Tibial artery (tissue), 4 donors: ENCODE results near the gene GTF3C1.

Experiments used
- DNase-seq, 2 donors: peaks; one replicate each; pipeline ENCODE4 v3.0.0-alpha.2; 2019
- H3K27ac ChIP-seq, 2 donors: fragments of 200-600 bp; sonication (generic) in 1 of 2; 1 replicate in 1 of 2; 2 replicates in 1 of 2; pipeline ENCODE4 v1.5.1; 2018 to 2019; ENCODE audit warnings: mild to moderate bottlenecking in 1 of 2
- H3K27me3 ChIP-seq, 2 donors: fragments of 200-600 bp; sonication (generic) in 1 of 2; one replicate each; pipeline versions ENCODE4 v1.5.1 to v1.6.0; 2016 to 2019
- H3K36me3 ChIP-seq, 3 donors: fragments of 200-600 bp; sonication (generic) in 2 of 3; one replicate each; pipeline ENCODE4 v1.5.1; 2016 to 2019; ENCODE audit warnings: mild to moderate bottlenecking in 2 of 3
- H3K4me1 ChIP-seq, 4 donors: fragments of 200-600 bp; sonication (generic) in 2 of 4; 1 replicate in 3 of 4; 2 replicates in 1 of 4; pipeline ENCODE4 v1.5.1; 2016 to 2019
- H3K4me3 ChIP-seq, 2 donors: fragments of 200-600 bp; sonication (generic) in 1 of 2; 1 replicate in 1 of 2; 2 replicates in 1 of 2; pipeline ENCODE4 v1.5.1; 2018 to 2019; ENCODE audit warnings: mild to moderate bottlenecking in 2 of 2
- H3K9me3 ChIP-seq, 3 donors: fragments of 200-600 bp; sonication (generic) in 1 of 3; one replicate each; pipeline ENCODE4 v1.5.1; 2016 to 2019
- intact Hi-C: fragments of 100-400 bp; cut with DNase I; formaldehyde crosslinking; loops from one replicate; pipeline ENCODE4 v1.15.0; 2023; ENCODE audit warnings: low total_unique reads
- TF ChIP-seq, protein P1 (sequence below), 2 experiments: fragments of 200-600 bp in 1 of 2; fragments of 450-650 bp in 1 of 2; IDR thresholded peaks; one replicate each; pipeline ENCODE4 v1.5.1; 2017 to 2019; ENCODE audit warnings: antibody characterized with exemption in 2 of 2, mild to moderate bottlenecking in 1 of 2, moderate library complexity in 1 of 2

GTF3C1 gene, protein sequence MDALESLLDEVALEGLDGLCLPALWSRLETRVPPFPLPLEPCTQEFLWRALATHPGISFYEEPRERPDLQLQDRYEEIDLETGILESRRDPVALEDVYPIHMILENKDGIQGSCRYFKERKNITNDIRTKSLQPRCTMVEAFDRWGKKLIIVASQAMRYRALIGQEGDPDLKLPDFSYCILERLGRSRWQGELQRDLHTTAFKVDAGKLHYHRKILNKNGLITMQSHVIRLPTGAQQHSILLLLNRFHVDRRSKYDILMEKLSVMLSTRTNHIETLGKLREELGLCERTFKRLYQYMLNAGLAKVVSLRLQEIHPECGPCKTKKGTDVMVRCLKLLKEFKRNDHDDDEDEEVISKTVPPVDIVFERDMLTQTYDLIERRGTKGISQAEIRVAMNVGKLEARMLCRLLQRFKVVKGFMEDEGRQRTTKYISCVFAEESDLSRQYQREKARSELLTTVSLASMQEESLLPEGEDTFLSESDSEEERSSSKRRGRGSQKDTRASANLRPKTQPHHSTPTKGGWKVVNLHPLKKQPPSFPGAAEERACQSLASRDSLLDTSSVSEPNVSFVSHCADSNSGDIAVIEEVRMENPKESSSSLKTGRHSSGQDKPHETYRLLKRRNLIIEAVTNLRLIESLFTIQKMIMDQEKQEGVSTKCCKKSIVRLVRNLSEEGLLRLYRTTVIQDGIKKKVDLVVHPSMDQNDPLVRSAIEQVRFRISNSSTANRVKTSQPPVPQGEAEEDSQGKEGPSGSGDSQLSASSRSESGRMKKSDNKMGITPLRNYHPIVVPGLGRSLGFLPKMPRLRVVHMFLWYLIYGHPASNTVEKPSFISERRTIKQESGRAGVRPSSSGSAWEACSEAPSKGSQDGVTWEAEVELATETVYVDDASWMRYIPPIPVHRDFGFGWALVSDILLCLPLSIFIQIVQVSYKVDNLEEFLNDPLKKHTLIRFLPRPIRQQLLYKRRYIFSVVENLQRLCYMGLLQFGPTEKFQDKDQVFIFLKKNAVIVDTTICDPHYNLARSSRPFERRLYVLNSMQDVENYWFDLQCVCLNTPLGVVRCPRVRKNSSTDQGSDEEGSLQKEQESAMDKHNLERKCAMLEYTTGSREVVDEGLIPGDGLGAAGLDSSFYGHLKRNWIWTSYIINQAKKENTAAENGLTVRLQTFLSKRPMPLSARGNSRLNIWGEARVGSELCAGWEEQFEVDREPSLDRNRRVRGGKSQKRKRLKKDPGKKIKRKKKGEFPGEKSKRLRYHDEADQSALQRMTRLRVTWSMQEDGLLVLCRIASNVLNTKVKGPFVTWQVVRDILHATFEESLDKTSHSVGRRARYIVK (N-terminal part only)

DNA sequence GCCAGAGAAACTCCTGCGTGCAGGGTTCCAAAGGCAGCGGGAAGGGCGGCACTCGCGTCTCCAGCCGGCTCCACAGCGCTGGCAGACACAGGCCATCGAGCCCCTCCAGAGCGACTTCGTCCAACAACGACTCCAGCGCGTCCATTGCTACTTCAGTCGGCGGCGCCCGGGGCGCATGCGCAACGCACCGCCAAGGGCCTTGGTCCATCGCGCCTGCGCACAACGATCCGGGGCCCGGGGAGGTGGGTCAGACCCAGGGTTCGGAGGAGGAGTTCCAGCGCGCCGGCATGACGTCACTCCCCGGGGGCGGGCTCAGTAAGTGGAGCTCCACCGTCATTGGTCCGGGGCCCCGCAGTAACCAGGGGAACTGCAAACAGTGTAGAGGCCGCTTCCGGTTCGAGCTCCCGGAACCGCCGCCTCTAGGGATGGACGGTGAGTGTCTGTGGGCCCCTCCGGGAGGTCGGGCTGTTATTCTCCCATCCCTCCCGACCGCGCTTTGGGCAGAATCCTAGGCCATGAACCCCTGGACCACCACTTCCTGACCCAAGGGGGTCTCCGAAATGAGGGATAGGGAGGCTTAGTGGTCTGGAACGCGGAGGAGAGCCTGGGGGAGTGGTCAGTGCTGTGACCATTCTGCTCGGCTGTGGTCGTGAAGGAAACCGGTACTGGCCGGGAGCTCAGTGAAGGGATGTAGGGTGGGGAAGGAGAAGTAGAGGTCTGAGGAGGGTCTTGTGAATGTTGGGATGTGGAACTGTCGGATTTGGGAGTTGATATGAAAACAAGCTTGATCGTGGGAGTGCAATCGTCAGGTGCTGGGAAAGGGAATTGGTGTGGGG is at the start of gene GTF3C1, which contains the start of gene KATNIP:
TSS of gene GTF3C1 (minus strand) at position 168 of the 836 bp plus-strand sequence. CDS start at position 145, 23 bp downstream.
TSS of gene KATNIP (plus strand) at position 399 of the 836 bp plus-strand sequence. CDS start at position 426, 27 bp downstream.
- Histone ChIP-seq H3K27ac (peak within 1 kb of the TSS; percentile 76 to 82), H3K9me3 (no peaks in the 10 kb centered on the region), H3K4me1 (peaks cover 0 to 36% (median 34%) of the 10 kb centered on the region in 4 donors), H3K4me3 (peak within 1 kb of the TSS; percentile 78 to 85), H3K36me3 (peaks cover 5 to 9% (median 9%) of the 10 kb centered on the region in 3 donors), H3K27me3 (no peaks in the 10 kb centered on the region)
- TF ChIP-seq, protein P1, sequence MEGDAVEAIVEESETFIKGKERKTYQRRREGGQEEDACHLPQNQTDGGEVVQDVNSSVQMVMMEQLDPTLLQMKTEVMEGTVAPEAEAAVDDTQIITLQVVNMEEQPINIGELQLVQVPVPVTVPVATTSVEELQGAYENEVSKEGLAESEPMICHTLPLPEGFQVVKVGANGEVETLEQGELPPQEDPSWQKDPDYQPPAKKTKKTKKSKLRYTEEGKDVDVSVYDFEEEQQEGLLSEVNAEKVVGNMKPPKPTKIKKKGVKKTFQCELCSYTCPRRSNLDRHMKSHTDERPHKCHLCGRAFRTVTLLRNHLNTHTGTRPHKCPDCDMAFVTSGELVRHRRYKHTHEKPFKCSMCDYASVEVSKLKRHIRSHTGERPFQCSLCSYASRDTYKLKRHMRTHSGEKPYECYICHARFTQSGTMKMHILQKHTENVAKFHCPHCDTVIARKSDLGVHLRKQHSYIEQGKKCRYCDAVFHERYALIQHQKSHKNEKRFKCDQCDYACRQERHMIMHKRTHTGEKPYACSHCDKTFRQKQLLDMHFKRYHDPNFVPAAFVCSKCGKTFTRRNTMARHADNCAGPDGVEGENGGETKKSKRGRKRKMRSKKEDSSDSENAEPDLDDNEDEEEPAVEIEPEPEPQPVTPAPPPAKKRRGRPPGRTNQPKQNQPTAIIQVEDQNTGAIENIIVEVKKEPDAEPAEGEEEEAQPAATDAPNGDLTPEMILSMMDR (IDR thresholded peaks at IDR 0.05), result no peak
- intact Hi-C loops, result loop anchor here (5.0 kb wide), 1 partner anchor 662 kb away; the partner anchor contains the start of gene XPO6
- peak; percentile 99 to 100 for DNase-seq

DNA sequence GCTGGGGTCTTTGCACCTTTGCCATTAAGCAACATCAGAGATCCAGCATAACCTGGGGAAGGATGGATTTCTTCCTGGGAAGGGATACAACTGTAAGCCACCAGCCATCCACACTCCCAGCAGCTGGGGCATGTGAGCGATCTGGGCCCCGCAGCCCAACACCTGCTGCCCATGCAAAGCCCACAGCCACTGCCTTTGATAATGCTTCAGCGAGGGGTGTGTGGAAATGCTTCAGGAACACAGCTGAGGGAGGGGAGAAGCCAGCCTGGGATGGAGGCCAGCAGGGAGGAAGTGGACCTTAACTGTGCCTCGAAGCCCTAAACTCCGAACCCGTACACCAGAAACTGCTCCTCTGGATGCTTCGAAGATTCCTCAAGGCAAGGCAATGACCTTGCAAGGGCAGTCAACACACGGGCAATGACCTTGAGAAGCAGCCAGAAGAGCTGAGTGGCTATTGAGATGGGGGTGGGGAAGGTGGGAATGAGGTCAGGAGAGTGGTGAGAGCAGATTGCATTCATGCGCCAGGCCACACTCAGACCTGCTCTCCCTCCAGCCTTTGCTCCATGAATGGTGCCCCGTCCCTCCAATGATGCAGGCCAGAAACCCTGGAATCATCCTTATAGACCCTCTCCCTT is 49.3 kb upstream of the GTF3C1 start:
- H3K9me3 ChIP-seq, result no peaks in the 10 kb centered on the region
- no peak for DNase-seq
- intact Hi-C loops, result no loop called here
- peaks cover 0 to 9% (median 5%) of the 10 kb centered on the region in 3 donors for H3K36me3 ChIP-seq
- no peak overlapping the region for H3K27ac ChIP-seq
- H3K27me3 ChIP-seq, result no peaks in the 10 kb centered on the region
- TF ChIP-seq, protein P1 (IDR thresholded peaks at IDR 0.05), result no peak
- no peak overlapping the region for H3K4me3 ChIP-seq
- H3K4me1 ChIP-seq, result no peaks in the 10 kb centered on the region

DNA sequence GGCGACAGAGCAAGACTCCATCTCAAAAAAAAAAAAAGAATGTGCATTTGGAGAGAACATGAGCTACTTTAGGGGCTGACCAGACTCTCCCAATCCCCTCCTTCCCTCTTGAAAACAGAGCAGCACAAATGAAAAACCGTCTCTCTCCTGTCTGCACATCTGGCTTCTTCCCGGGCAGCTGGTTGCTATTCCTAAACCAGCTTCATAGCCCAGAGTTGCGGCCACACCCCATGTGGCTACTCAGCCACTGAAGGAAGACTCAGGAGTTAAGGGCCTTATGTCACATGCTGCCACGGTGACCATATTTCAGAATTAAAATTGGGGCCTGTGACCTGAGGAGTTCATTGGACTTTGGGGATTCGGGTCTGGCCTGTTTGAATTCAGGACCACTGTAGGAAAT is 48.5 kb upstream of the GTF3C1 start:
- H3K9me3 ChIP-seq, result no peaks in the 10 kb centered on the region
- H3K27me3 ChIP-seq, result no peaks in the 10 kb centered on the region
- H3K36me3 ChIP-seq, result peaks cover 0 to 11% (median 5%) of the 10 kb centered on the region in 3 donors
- TF ChIP-seq, protein P1 (IDR thresholded peaks at IDR 0.05), result no peak
- no peak overlapping the region for H3K4me3 ChIP-seq
- no peak for DNase-seq
- intact Hi-C loops, result no loop called here
- no peaks in the 10 kb centered on the region for H3K4me1 ChIP-seq
- no peak overlapping the region for H3K27ac ChIP-seq

DNA sequence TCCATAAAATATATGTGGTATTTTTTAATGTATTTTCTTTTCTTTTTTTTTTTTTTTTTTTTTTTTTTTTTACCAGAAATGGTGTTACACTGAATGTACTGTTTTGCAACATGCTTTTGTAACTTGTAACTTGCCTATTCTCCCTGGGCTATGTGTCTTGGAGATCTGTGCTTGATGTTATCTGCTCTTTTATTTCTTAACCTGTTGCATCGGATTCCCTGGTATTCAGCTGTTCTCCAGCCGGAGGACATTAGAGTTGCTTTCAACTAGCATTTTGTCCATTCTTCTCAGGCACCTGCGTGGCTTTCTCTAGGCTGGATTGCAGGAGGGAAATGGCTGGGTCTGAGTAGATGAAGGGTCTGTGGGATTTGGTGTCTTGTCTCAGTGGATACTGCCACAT is 47.6 kb upstream of the GTF3C1 start:
- Histone ChIP-seq H3K36me3 (peaks cover 0 to 11% (median 5%) of the 10 kb centered on the region in 3 donors), H3K4me1 (no peaks in the 10 kb centered on the region), H3K27me3 (no peaks in the 10 kb centered on the region), H3K4me3 (no peak overlapping the region), H3K9me3 (no peaks in the 10 kb centered on the region), H3K27ac (no peak overlapping the region)
- intact Hi-C loops, result no loop called here
- no peak for DNase-seq
- TF ChIP-seq, protein P1 (IDR thresholded peaks at IDR 0.05), result no peak
